ENCODE data around the gene MTCP1. TPM values are rescaled to one million over a fixed set of nuclear protein-coding genes. Genes with fewer than 3 reads are reported as not detected.
A peak's percentile ranks its signal among the peaks of the same experiment; 100 is the strongest.

Gene MTCP1
- total and polyA plus RNA-seq, 10 of the 15 experiments (the other 5 are each of a cell fraction or from before 2014, with no cell fraction given) = 16.6 to 74.0 (median 30.9) TPM

DNA sequence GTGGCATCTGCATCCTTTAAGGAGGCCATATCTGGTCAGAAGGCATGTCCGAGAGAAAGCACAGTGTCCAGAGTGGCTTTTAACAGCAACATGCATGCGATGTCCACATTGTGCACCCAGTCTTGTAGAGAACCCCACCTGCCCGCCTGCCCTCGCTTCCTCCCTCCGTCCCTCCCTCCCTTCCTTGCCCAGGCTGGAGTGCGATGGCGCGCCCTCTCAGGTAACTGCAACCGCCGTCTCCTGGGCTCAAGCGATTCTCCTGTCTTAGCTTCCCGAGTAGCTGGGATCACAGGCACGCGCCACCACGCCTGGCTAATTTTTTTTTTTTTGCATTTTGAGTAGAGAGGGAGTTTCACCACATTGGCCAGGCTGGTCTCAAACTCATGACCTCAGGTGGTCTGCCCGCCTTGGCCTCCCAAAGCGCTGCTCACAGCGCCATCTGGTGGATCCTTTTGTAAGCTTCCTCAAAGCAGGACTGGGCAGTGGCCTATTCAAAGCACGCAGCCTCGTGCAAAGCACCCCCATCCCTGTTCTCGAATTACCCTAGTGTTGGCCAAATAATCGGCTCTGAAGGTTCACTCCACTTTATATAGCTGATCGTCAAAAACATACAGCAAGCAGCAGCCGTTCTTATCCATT is 15.4 kb upstream of the MTCP1 start:
- Histone ChIP-seq H4K20me1 (ENCODE audit: control insufficient read depth, insufficient read depth) (no peaks in the 10 kb centered on the region), H3K36me3 (ENCODE audit: control insufficient read depth in 2 of 2, insufficient read depth in 2 of 2, low read length in 1 of 2) (peaks cover 0 to 2% of the 10 kb centered on the region in 2 experiments; a peak in 1 of 4 replicates), H2AFZ (ENCODE audit: control insufficient read depth, low read depth, low read length) (no peak overlapping the region), H3K9ac (ENCODE audit: control insufficient read depth, insufficient read depth, low read length) (no peak overlapping the region), H3K4me3 (no peak overlapping the region), H3K79me2 (ENCODE audit: control insufficient read depth, insufficient read depth, low read length) (no peaks in the 10 kb centered on the region), H3K4me2 (ENCODE audit: control insufficient read depth, insufficient read depth) (no peak overlapping the region), H3K27me3 (replicated peaks in 1 of 2; ENCODE audit: control insufficient read depth in 2 of 2, insufficient read depth in 2 of 2, low read length in 1 of 2) (no peaks in the 10 kb centered on the region), H3K4me1 (ENCODE audit: control insufficient read depth, insufficient read depth, low read length) (no peaks in the 10 kb centered on the region), H3K9me3 (replicated peaks; ENCODE audit: control insufficient read depth, insufficient read depth, low read length) (no peaks in the 10 kb centered on the region), H3K27ac (ENCODE audit: control insufficient read depth, insufficient read depth) (no peak overlapping the region)
- 71% methylated on average over 18 of the region's 24 CpGs for WGBS (ENCODE audit: insufficient coverage, insufficient replicate concordance, low lambda C conversion rate, missing lambda C conversion rate)
- CTCF ChIA-PET = interaction anchor here (0.6 to 3.0 kb wide), 11 partner anchors 8 to 169 kb away, joined by 3 to 10 read pairs (median 4); no protein-coding TSS in a partner anchor
- in situ Hi-C loops (cut with MboI) (no loop called here), intact Hi-C loops (cut with micrococcal nuclease; ENCODE audit: unreplicated experiment) (loop anchor here (1.0 to 10.0 kb wide), 2 partner anchors 105 to 172 kb away; no protein-coding TSS in a partner anchor)
- no peak for DNase-seq (ENCODE audit: low read depth, low spot score)
- RAD21 ChIA-PET (ENCODE audit: unreplicated experiment) = interaction anchor here (1.2 kb wide), 1 partner anchor 100 kb away, joined by 3 read pairs; no protein-coding TSS in a partner anchor
- BruUV-seq (replicated peaks) = no TSS peak
- ATAC-seq = peak; percentile 80
- SMC1A ChIA-PET (ENCODE audit: uncharacterized antibody, unreplicated experiment) = interaction anchor here (0.5 to 1.5 kb wide), 2 partner anchors 30 to 169 kb away, joined by 3 to 4 read pairs; no protein-coding TSS in a partner anchor
- FAIRE-seq = no peak
- POLR2A ChIA-PET = no interaction called here
- TF ChIP-seq TBL1XR1 (IDR thresholded peaks at IDR 0.05; ENCODE audit: low read depth, low read length) (no peak), HDAC2 (IDR thresholded peaks at IDR 0.05) (no peak), TCF7 (IDR thresholded peaks at IDR 0.05; ENCODE audit: borderline replicate concordance) (no peak), CTCF (IDR thresholded peaks at IDR 0.05 in 2 of 3, conservative IDR thresholded peaks at IDR 0.05 in 1 of 3; ENCODE audit: control insufficient read depth in 2 of 3, extremely low read depth in 1 of 3, insufficient read depth in 1 of 3, low read depth in 3 of 3, low read length in 3 of 3) (peak; percentile 37 to 56 (median 44); a peak in 4 of 6 replicates), CEBPB (IDR thresholded peaks at IDR 0.05; ENCODE audit: borderline replicate concordance in 1 of 2, low read depth in 2 of 2, low read length in 2 of 2) (no peak), ZBTB33 (IDR thresholded peaks at IDR 0.05) (peak; percentile 91), RAD21 (IDR thresholded peaks at IDR 0.05; ENCODE audit: insufficient read depth, low read depth, low read length) (peak; percentile 45; the same call in 1 of the 2 replicates), RCOR1 (conservative IDR thresholded peaks at IDR 0.05; ENCODE audit: low read depth, low read length) (no peak), SUZ12 (IDR thresholded peaks at IDR 0.05; ENCODE audit: unreplicated experiment) (no peak), BCL3 (IDR thresholded peaks at IDR 0.05; ENCODE audit: borderline replicate concordance, insufficient read depth, low read depth, low read length, poor library complexity, severe bottlenecking) (no peak), RAD51 (IDR thresholded peaks at IDR 0.05) (no peak), CREB1 (IDR thresholded peaks at IDR 0.05; ENCODE audit: low read depth) (no peak), CBFB (IDR thresholded peaks at IDR 0.05; ENCODE audit: low read depth) (no peak), SMC3 (IDR thresholded peaks at IDR 0.05; ENCODE audit: borderline replicate concordance, low read length) (peak; percentile 25; the same call in 1 of the 2 replicates)
- TF ChIP-seq, protein P1, sequence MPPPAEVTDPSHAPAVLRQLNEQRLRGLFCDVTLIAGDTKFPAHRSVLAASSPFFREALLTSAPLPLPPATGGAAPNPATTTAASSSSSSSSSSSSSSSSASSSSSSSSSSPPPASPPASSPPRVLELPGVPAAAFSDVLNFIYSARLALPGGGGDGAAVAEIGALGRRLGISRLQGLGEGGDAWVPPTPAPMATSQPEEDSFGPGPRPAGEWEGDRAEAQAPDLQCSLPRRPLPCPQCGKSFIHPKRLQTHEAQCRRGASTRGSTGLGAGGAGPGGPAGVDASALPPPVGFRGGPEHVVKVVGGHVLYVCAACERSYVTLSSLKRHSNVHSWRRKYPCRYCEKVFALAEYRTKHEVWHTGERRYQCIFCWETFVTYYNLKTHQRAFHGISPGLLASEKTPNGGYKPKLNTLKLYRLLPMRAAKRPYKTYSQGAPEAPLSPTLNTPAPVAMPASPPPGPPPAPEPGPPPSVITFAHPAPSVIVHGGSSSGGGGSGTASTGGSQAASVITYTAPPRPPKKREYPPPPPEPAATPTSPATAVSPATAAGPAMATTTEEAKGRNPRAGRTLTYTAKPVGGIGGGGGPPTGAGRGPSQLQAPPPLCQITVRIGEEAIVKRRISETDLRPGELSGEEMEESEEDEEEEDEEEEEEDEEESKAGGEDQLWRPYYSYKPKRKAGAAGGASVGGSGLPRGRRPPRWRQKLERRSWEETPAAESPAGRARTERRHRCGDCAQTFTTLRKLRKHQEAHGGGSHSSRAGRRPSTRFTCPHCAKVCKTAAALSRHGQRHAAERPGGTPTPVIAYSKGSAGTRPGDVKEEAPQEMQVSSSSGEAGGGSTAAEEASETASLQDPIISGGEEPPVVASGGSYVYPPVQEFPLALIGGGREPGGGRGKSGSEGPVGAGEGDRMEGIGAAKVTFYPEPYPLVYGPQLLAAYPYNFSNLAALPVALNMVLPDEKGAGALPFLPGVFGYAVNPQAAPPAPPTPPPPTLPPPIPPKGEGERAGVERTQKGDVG (CRISPR knock-in tag; IDR thresholded peaks at IDR 0.05) = no peak

Measured in GM12878 (cell line).